PC-9 (cell line): ENCODE results near the gene DESI1. TPM values are rescaled to one million over a fixed set of nuclear protein-coding genes. Genes with fewer than 3 reads are reported as not detected.
A peak's percentile ranks its signal among the peaks of the same experiment; 100 is the strongest.
"Not testable (repeated sequence)": the region's sequence is repeated elsewhere in the genome, so short reads cannot be mapped to it uniquely, and the experiment has no call there.

Experiments used
- BruUV-seq: library from RNA; stranded (reverse); fragments of 400-500 nt; replicated peaks from 2 replicates; lab custom pipeline; 2021; lab: Mats Ljungman, UMichigan
- CTCF ChIA-PET: fragments of 300-600 bp; sonication (Branson Sonifier 250); formaldehyde crosslinking; loops from one replicate; lab custom pipeline; 2022; ENCODE audit warnings: antibody characterized with exemption; lab: Charles Lee
- POLR2A ChIA-PET: fragments of 300-600 bp; sonication (Branson Sonifier 250); formaldehyde crosslinking; loops from one replicate; lab custom pipeline; 2022; ENCODE audit warnings: antibody characterized with exemption; ENCODE audit not compliant: unreplicated experiment; lab: Charles Lee
- DNase-seq, 2 experiments: peaks; one replicate each; pipeline versions ENCODE4 v3.0.0 to v3.0.0-alpha.2; 2015 to 2022; ENCODE audit warnings: mixed read lengths in 1 of 2
- H2AFZ ChIP-seq: fragments of 200-600 bp; sonication (generic); 2 replicates; pipeline ENCODE4 v1.8.1; 2017; ENCODE audit warnings: antibody characterized with exemption
- H3F3A ChIP-seq: fragments of 200-600 bp; sonication (generic); 2 replicates; pipeline ENCODE4 v1.8.1; 2017; ENCODE audit warnings: antibody characterized with exemption, mild to moderate bottlenecking, low read depth; ENCODE audit not compliant: insufficient read depth
- H3K27ac ChIP-seq: fragments of 200-600 bp; sonication (generic); 2 replicates; pipeline ENCODE4 v1.6.1; 2016; ENCODE audit warnings: mixed run types
- H3K27me3 ChIP-seq: fragments of 200-600 bp; sonication (generic); 2 replicates; pipeline ENCODE4 v1.6.1; 2016; ENCODE audit warnings: low read depth, mixed run types; ENCODE audit not compliant: insufficient read depth
- H3K36me3 ChIP-seq: fragments of 200-600 bp; sonication (generic); 2 replicates; pipeline ENCODE4 v1.6.1; 2016; ENCODE audit warnings: low read depth, mixed run types
- H3K4me1 ChIP-seq: fragments of 200-600 bp; sonication (generic); replicated peaks from 2 replicates; pipeline ENCODE4 v1.6.1; 2016; ENCODE audit warnings: mixed run types; ENCODE audit not compliant: insufficient read depth
- H3K4me2 ChIP-seq: fragments of 200-600 bp; sonication (generic); 2 replicates; pipeline ENCODE4 v1.6.1; 2017; ENCODE audit warnings: mixed run types
- H3K4me3 ChIP-seq: fragments of 200-600 bp; sonication (generic); 2 replicates; pipeline ENCODE4 v1.6.1; 2016; ENCODE audit warnings: mixed run types
- H3K79me2 ChIP-seq: fragments of 200-600 bp; sonication (generic); 2 replicates; pipeline ENCODE4 v1.6.1; 2017; ENCODE audit warnings: low read depth, mixed run types
- H3K9me2 ChIP-seq: fragments of 200-600 bp; sonication (generic); 2 replicates; pipeline ENCODE4 v1.8.1; 2017; ENCODE audit warnings: mild to moderate bottlenecking; ENCODE audit not compliant: insufficient read depth
- H3K9me3 ChIP-seq: fragments of 200-600 bp; sonication (generic); 2 replicates; pipeline ENCODE4 v1.8.1; 2016; ENCODE audit warnings: low read depth; ENCODE audit not compliant: insufficient read depth
- H4K20me1 ChIP-seq: fragments of 200-600 bp; sonication (generic); 2 replicates; pipeline ENCODE4 v1.8.1; 2017; ENCODE audit not compliant: insufficient read depth
- CTCF ChIP-seq: fragments of 200-600 bp; sonication (generic); conservative IDR thresholded peaks from 2 replicates; pipeline ENCODE4 v1.6.1; 2017; ENCODE audit warnings: mixed run types, antibody characterized with exemption, mild to moderate bottlenecking, moderate library complexity
- EZH2 ChIP-seq: fragments of 200-600 bp; sonication (generic); IDR thresholded peaks from 2 replicates; pipeline ENCODE4 v1.8.0; 2017; ENCODE audit warnings: antibody characterized with exemption, low read depth
- intact Hi-C: fragments of 100-400 bp; cut with micrococcal nuclease; formaldehyde crosslinking; loops from one replicate; pipeline ENCODE4 v1.10.0; 2022; ENCODE audit not compliant: unreplicated experiment
- total RNA-seq: library from RNA; stranded (reverse); gene quantifications from 2 replicates; pipeline ENCODE4 v1.2.3, GENCODE V29; 2021

DESI1 gene
- total RNA-seq, 1 experiment from 2014 or later, result 52.7 TPM

GRCh38 chr22:41638748-41639147 is 17.9 kb upstream of the DESI1 start:
- no peaks in the 10 kb centered on the region for H3K4me1 ChIP-seq
- H2AFZ ChIP-seq, result no peak overlapping the region
- DNase-seq, result peak in 1 of 2 experiments; percentile 34
- POLR2A ChIA-PET, result no interaction called here
- intact Hi-C loops, result no loop called here
- H3K79me2 ChIP-seq, result peaks cover 44% of the 10 kb centered on the region
- no peak overlapping the region for H3K27ac ChIP-seq
- CTCF ChIA-PET, result interaction anchor here (0.7 kb wide), 1 partner anchor 17 kb away, joined by 9 read pairs; no protein-coding TSS in a partner anchor
- H3K9me3 ChIP-seq, result no peaks in the 10 kb centered on the region
- TF ChIP-seq EZH2 (no peak), CTCF (no peak)
- no TSS peak for BruUV-seq
- H3F3A ChIP-seq, result peaks cover 64% of the 10 kb centered on the region; the same call in 1 of the 2 replicates
- no peak overlapping the region for H3K4me2 ChIP-seq
- no peaks in the 10 kb centered on the region for H3K9me2 ChIP-seq
- H3K4me3 ChIP-seq, result no peak overlapping the region
- peaks cover 77% of the 10 kb centered on the region for H3K36me3 ChIP-seq
- H4K20me1 ChIP-seq, result peaks cover 68% of the 10 kb centered on the region
- H3K27me3 ChIP-seq, result no peaks in the 10 kb centered on the region

GRCh38 chr22:41638124-41638523 is 17.3 kb upstream of the DESI1 start:
- no peak overlapping the region for H2AFZ ChIP-seq
- H3K9me2 ChIP-seq, result no peaks in the 10 kb centered on the region
- no peaks in the 10 kb centered on the region for H3K27me3 ChIP-seq
- no peak overlapping the region for H3K27ac ChIP-seq
- CTCF ChIA-PET, result interaction anchor here (0.5 to 0.7 kb wide), 2 partner anchors 17 to 248 kb away, joined by 4 to 9 read pairs; no protein-coding TSS in a partner anchor
- no peak overlapping the region for H3K4me2 ChIP-seq
- intact Hi-C loops, result no loop called here
- POLR2A ChIA-PET, result no interaction called here
- H3K79me2 ChIP-seq, result peaks cover 51% of the 10 kb centered on the region
- H3K9me3 ChIP-seq, result no peaks in the 10 kb centered on the region
- TF ChIP-seq CTCF (no peak), EZH2 (no peak)
- BruUV-seq, result no TSS peak
- H3K36me3 ChIP-seq, result peaks cover 76% of the 10 kb centered on the region
- H3K4me3 ChIP-seq, result no peak overlapping the region
- peaks cover 71% of the 10 kb centered on the region for H4K20me1 ChIP-seq
- no peaks in the 10 kb centered on the region for H3K4me1 ChIP-seq
- no peak for DNase-seq
- peaks cover 70% of the 10 kb centered on the region; the same call in 1 of the 2 replicates for H3F3A ChIP-seq

GRCh38 chr22:41637623-41638022 is 16.8 kb upstream of the DESI1 start:
- Histone ChIP-seq H3K36me3 (peaks cover 71% of the 10 kb centered on the region), H3K79me2 (peaks cover 51% of the 10 kb centered on the region), H4K20me1 (peaks cover 71% of the 10 kb centered on the region), H3F3A (peaks cover 72% of the 10 kb centered on the region; the same call in 1 of the 2 replicates)
- H3K27me3 ChIP-seq, BruUV-seq, DNase-seq, H3K27ac ChIP-seq, H3K9me3 ChIP-seq, H2AFZ ChIP-seq, POLR2A ChIA-PET, H3K4me3 ChIP-seq, H3K4me1 ChIP-seq, H3K4me2 ChIP-seq, intact Hi-C loops, H3K9me2 ChIP-seq: not testable (repeated sequence)
- CTCF ChIA-PET, result interaction anchor here (0.6 kb wide), 1 partner anchor 1227 kb away, joined by 3 read pairs; no protein-coding TSS in a partner anchor

GRCh38 chr22:41636467-41636866 is 15.6 kb upstream of the DESI1 start:
- Histone ChIP-seq H4K20me1 (peaks cover 64% of the 10 kb centered on the region), H3K9me3 (no peaks in the 10 kb centered on the region), H3K4me3 (no peak overlapping the region), H3F3A (peaks cover 63% of the 10 kb centered on the region; the same call in 1 of the 2 replicates), H3K4me2 (no peak overlapping the region), H3K27ac (no peak overlapping the region), H3K9me2 (no peaks in the 10 kb centered on the region), H3K79me2 (peaks cover 46% of the 10 kb centered on the region), H3K4me1 (no peaks in the 10 kb centered on the region), H2AFZ (no peak overlapping the region), H3K36me3 (peaks cover 61% of the 10 kb centered on the region), H3K27me3 (no peaks in the 10 kb centered on the region)
- ChIA-PET POLR2A (interaction anchor here (0.6 kb wide), 1 partner anchor 185 kb away, joined by 3 read pairs; no protein-coding TSS in a partner anchor), CTCF (no interaction called here)
- TF ChIP-seq EZH2 (no peak), CTCF (no peak)
- no peak for DNase-seq
- no TSS peak for BruUV-seq
- intact Hi-C loops, result no loop called here

- peaks cover 43% of the 10 kb centered on the region for H3K79me2 ChIP-seq
Observed at GRCh38 chr22:41634610-41635009, 13.8 kb upstream of the DESI1 start.

More at GRCh38 chr22:41634610-41635009, 13.8 kb upstream of the DESI1 start:
- H2AFZ ChIP-seq, H3K27me3 ChIP-seq, H3K9me3 ChIP-seq, H3K4me2 ChIP-seq, H3K4me3 ChIP-seq, H3K27ac ChIP-seq, BruUV-seq, H3K4me1 ChIP-seq, CTCF ChIA-PET, intact Hi-C loops, H3K9me2 ChIP-seq, DNase-seq: not testable (repeated sequence)
- POLR2A ChIA-PET, result interaction anchor here (0.7 kb wide), 1 partner anchor 76 kb away, joined by 3 read pairs; no protein-coding TSS in a partner anchor
- Histone ChIP-seq H3F3A (peaks cover 53% of the 10 kb centered on the region; the same call in 1 of the 2 replicates), H4K20me1 (peaks cover 68% of the 10 kb centered on the region), H3K36me3 (peaks cover 57% of the 10 kb centered on the region)
